SU-DHL-6 (cell line): ENCODE measurements around the gene DCDC2.
A peak's percentile ranks its signal among the peaks of the same experiment; 100 is the strongest.

Experiments
- H2AFZ ChIP-seq: fragments of 200-600 bp; sonication (generic); 2 replicates; pipeline ENCODE4 v1.6.1; 2014; ENCODE audit warnings: low read depth, mild to moderate bottlenecking, moderate library complexity, mixed read lengths, antibody characterized with exemption, low read length; ENCODE audit not compliant: severe bottlenecking
- H3F3A ChIP-seq: fragments of 200-600 bp; shearing (Covaris generic); 2 replicates; pipeline ENCODE4 v1.6.0; 2016; ENCODE audit warnings: antibody characterized with exemption, mild to moderate bottlenecking; ENCODE audit not compliant: insufficient read depth
- H3K27ac ChIP-seq: fragments of 200-600 bp; sonication (generic); 2 replicates; pipeline ENCODE4 v1.5.1; 2016; ENCODE audit warnings: low read depth, mild to moderate bottlenecking, low read length, moderate library complexity, mixed read lengths
- H3K27me3 ChIP-seq: fragments of 200-600 bp; sonication (generic), shearing (Covaris generic); 2 replicates; pipeline ENCODE4 v1.6.0; 2014; ENCODE audit warnings: mild to moderate bottlenecking, low read length
- H3K36me3 ChIP-seq: fragments of 200-600 bp; sonication (generic); 2 replicates; pipeline ENCODE4 v1.6.1; 2014; ENCODE audit warnings: mild to moderate bottlenecking, low read length, mixed read lengths
- H3K4me2 ChIP-seq: fragments of 300-600, 200-600 bp; shearing (Covaris generic), sonication (generic); 2 replicates; pipeline ENCODE4 v1.6.0; 2014; ENCODE audit warnings: low read length, low read depth, mild to moderate bottlenecking; ENCODE audit not compliant: poor library complexity, severe bottlenecking
- H3K4me3 ChIP-seq: fragments of 200-600 bp; sonication (generic); 2 replicates; pipeline ENCODE4 v1.5.1; 2014; ENCODE audit warnings: antibody characterized with exemption, low read length, mild to moderate bottlenecking, mixed read lengths; ENCODE audit not compliant: insufficient read depth, poor library complexity, severe bottlenecking
- H3K79me2 ChIP-seq: fragments of 200-600 bp; sonication (generic); 2 replicates; pipeline ENCODE4 v1.6.1; 2014; ENCODE audit warnings: mild to moderate bottlenecking, low read length, moderate library complexity; ENCODE audit not compliant: insufficient read depth
- H3K9ac ChIP-seq: fragments of 200-600 bp; sonication (generic); 2 replicates; pipeline ENCODE4 v1.7.0; 2014; ENCODE audit warnings: mild to moderate bottlenecking, low read length
- H3K9me2 ChIP-seq: fragments of 200-600 bp; sonication (generic); replicated peaks from 2 replicates; pipeline ENCODE4 v1.6.1; 2014; ENCODE audit warnings: low read length; ENCODE audit not compliant: insufficient read depth
- H3K9me3 ChIP-seq: fragments of 200-600 bp; sonication (generic); 2 replicates; pipeline ENCODE4 v1.6.1; 2014; ENCODE audit warnings: low read length, mixed read lengths; ENCODE audit not compliant: insufficient read depth
- H4K20me1 ChIP-seq: fragments of 200-600 bp; sonication (generic); 2 replicates; pipeline ENCODE4 v1.6.1; 2014; ENCODE audit warnings: low read depth, mild to moderate bottlenecking, antibody characterized with exemption, low read length, moderate library complexity, mixed read lengths
- EZH2phosphoT487 ChIP-seq: fragments of 200-600 bp; sonication (generic), shearing (Covaris generic); conservative IDR thresholded peaks from 2 replicates; pipeline ENCODE4 v1.6.1; 2018; ENCODE audit warnings: mild to moderate bottlenecking, antibody characterized with exemption, low read length, moderate library complexity, mixed read lengths
- TF ChIP-seq, protein P1 (sequence below): fragments of 200-600 bp; sonication (generic); IDR thresholded peaks from one replicate; pipeline ENCODE4 v1.5.1; 2017; ENCODE audit warnings: antibody characterized with exemption, mild to moderate bottlenecking, low read length, moderate library complexity; ENCODE audit not compliant: insufficient read depth, poor library complexity, severe bottlenecking

DCDC2 gene

GRCh38 chr6:24274441-24275083, 83.3 kb downstream of the DCDC2 start:
- H3K27ac ChIP-seq, result no peak overlapping the region

GRCh38 chr6:24273096-24273870, 84.6 kb downstream of the DCDC2 start:
- H3K9me3 ChIP-seq, result no peaks in the 10 kb centered on the region
- H3K79me2 ChIP-seq, result no peaks in the 10 kb centered on the region
- H3K27ac ChIP-seq, result no peak overlapping the region
- H3K4me2 ChIP-seq, result no peak overlapping the region
- TF ChIP-seq, protein P1, sequence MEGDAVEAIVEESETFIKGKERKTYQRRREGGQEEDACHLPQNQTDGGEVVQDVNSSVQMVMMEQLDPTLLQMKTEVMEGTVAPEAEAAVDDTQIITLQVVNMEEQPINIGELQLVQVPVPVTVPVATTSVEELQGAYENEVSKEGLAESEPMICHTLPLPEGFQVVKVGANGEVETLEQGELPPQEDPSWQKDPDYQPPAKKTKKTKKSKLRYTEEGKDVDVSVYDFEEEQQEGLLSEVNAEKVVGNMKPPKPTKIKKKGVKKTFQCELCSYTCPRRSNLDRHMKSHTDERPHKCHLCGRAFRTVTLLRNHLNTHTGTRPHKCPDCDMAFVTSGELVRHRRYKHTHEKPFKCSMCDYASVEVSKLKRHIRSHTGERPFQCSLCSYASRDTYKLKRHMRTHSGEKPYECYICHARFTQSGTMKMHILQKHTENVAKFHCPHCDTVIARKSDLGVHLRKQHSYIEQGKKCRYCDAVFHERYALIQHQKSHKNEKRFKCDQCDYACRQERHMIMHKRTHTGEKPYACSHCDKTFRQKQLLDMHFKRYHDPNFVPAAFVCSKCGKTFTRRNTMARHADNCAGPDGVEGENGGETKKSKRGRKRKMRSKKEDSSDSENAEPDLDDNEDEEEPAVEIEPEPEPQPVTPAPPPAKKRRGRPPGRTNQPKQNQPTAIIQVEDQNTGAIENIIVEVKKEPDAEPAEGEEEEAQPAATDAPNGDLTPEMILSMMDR, result no peak
- no peak for TF ChIP-seq EZH2phosphoT487
- H3K27me3 ChIP-seq, result no peaks in the 10 kb centered on the region
- H3K9ac ChIP-seq, result no peak overlapping the region
- H3K4me3 ChIP-seq, result no peak overlapping the region
- H4K20me1 ChIP-seq, result no peaks in the 10 kb centered on the region
- H2AFZ ChIP-seq, result no peak overlapping the region
- H3K36me3 ChIP-seq, result no peaks in the 10 kb centered on the region
- H3F3A ChIP-seq, result no peaks in the 10 kb centered on the region
- H3K9me2 ChIP-seq, result no peaks in the 10 kb centered on the region

More at GRCh38 chr6:24274441-24275083, 83.3 kb downstream of the DCDC2 start:
- no peak overlapping the region for H3K4me2 ChIP-seq
- no peaks in the 10 kb centered on the region for H4K20me1 ChIP-seq
- H3K4me3 ChIP-seq, result no peak overlapping the region
- no peaks in the 10 kb centered on the region for H3F3A ChIP-seq
- no peaks in the 10 kb centered on the region for H3K9me2 ChIP-seq
- no peaks in the 10 kb centered on the region for H3K27me3 ChIP-seq
- H2AFZ ChIP-seq, result no peak overlapping the region
- TF ChIP-seq, protein P1, result peak; percentile 83
- TF ChIP-seq EZH2phosphoT487, result no peak
- H3K9me3 ChIP-seq, result no peaks in the 10 kb centered on the region
- H3K9ac ChIP-seq, result no peak overlapping the region
- H3K79me2 ChIP-seq, result no peaks in the 10 kb centered on the region
- H3K36me3 ChIP-seq, result no peaks in the 10 kb centered on the region

GRCh38 chr6:24272553-24272952, 85.3 kb downstream of the DCDC2 start:
- Histone ChIP-seq H3K9me3 (no peaks in the 10 kb centered on the region), H4K20me1 (no peaks in the 10 kb centered on the region), H3K4me3 (no peak overlapping the region), H3K4me2 (no peak overlapping the region), H3K9me2 (no peaks in the 10 kb centered on the region), H3K27me3 (no peaks in the 10 kb centered on the region), H3K36me3 (no peaks in the 10 kb centered on the region), H3K9ac (no peak overlapping the region), H3F3A (no peaks in the 10 kb centered on the region), H2AFZ (no peak overlapping the region), H3K79me2 (no peaks in the 10 kb centered on the region), H3K27ac (no peak overlapping the region)
- TF ChIP-seq EZH2phosphoT487, result no peak
- TF ChIP-seq, protein P1, result no peak
